Measurements from ENCODE around the gene FBXO47. TPM values are rescaled to one million over a fixed set of nuclear protein-coding genes. Genes with fewer than 3 reads are reported as not detected.
"Not testable (repeated sequence)": the region's sequence is repeated elsewhere in the genome, so short reads cannot be mapped to it uniquely, and the experiment has no call there.

The FBXO47 gene
- total RNA-seq, 1 experiment from 2014 or later: not detected

DNA sequence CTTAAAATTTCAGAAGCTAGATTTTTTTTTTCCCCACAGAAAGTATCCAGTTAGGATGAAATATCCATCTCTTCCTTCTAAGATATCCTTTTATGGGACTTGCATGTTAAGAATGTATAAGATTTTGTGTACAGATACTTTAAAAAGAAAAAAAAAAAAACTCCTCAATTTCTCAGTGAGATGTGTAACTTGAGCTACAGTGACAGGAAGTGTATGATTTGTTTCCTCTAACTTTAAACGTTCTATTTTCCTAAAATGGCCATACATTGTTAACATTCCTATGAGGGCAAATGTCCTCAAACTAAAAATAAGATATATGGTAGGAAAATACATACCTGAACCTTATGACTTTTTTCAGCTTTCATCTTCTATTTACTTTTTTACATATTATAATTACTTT lies 8.9 kb downstream of the FBXO47 start:
- Mint-ChIP-seq H3K36me3 (ENCODE audit: insufficient read depth, unreplicated experiment) (no peaks in the 10 kb centered on the region), H3K9me3 (ENCODE audit: low read depth, unreplicated experiment) (no peaks in the 10 kb centered on the region), H3K4me3 (ENCODE audit: low read depth, unreplicated experiment) (no peak overlapping the region), H3K27me3 (ENCODE audit: unreplicated experiment) (no peaks in the 10 kb centered on the region), H3K27ac (ENCODE audit: unreplicated experiment) (no peak overlapping the region), H3K4me1 (ENCODE audit: low read depth, unreplicated experiment) (no peaks in the 10 kb centered on the region)
- DNase-seq: no peak
- CTCF ChIA-PET: interaction anchor here (0.6 to 1.4 kb wide), 6 partner anchors 25 to 195 kb away, joined by 3 to 6 read pairs (median 4); partner anchors contain the start of gene RPL23
- no TSS peak for BruUV-seq (replicated peaks)
- intact Hi-C loops (cut with micrococcal nuclease; ENCODE audit: unreplicated experiment): no loop called here
- TF ChIP-seq, protein P1, sequence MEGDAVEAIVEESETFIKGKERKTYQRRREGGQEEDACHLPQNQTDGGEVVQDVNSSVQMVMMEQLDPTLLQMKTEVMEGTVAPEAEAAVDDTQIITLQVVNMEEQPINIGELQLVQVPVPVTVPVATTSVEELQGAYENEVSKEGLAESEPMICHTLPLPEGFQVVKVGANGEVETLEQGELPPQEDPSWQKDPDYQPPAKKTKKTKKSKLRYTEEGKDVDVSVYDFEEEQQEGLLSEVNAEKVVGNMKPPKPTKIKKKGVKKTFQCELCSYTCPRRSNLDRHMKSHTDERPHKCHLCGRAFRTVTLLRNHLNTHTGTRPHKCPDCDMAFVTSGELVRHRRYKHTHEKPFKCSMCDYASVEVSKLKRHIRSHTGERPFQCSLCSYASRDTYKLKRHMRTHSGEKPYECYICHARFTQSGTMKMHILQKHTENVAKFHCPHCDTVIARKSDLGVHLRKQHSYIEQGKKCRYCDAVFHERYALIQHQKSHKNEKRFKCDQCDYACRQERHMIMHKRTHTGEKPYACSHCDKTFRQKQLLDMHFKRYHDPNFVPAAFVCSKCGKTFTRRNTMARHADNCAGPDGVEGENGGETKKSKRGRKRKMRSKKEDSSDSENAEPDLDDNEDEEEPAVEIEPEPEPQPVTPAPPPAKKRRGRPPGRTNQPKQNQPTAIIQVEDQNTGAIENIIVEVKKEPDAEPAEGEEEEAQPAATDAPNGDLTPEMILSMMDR (IDR thresholded peaks at IDR 0.05; ENCODE audit: unreplicated experiment): no peak

DNA sequence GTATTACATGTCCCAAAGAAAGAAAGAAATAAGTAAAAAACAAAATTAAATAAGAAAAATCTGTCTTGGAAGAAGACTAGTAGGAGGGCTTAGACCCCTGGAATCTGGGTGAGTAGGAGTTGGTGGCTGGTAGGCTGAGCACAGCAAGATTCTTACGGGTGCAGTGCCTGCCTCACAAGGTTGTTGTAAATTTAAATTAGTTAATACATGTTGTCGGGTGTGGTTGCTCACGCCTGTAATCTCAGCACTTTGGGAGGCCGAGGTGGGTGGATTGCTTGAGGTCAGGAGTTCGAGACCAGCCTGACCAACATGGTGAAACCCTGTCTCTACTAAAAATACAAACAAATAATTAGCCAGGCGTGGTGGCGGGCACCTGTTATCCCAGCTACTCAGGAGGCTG lies 13.4 kb downstream of the FBXO47 start:
- H3K36me3 Mint-ChIP-seq (ENCODE audit: insufficient read depth, unreplicated experiment); intact Hi-C loops (cut with micrococcal nuclease; ENCODE audit: unreplicated experiment); CTCF ChIA-PET; H3K9me3 Mint-ChIP-seq (ENCODE audit: low read depth, unreplicated experiment); BruUV-seq (replicated peaks); H3K4me1 Mint-ChIP-seq (ENCODE audit: low read depth, unreplicated experiment); H3K27ac Mint-ChIP-seq (ENCODE audit: unreplicated experiment); H3K4me3 Mint-ChIP-seq (ENCODE audit: low read depth, unreplicated experiment); DNase-seq: not testable (repeated sequence)
- H3K27me3 Mint-ChIP-seq (ENCODE audit: unreplicated experiment): peaks cover 11% of the 10 kb centered on the region

DNA sequence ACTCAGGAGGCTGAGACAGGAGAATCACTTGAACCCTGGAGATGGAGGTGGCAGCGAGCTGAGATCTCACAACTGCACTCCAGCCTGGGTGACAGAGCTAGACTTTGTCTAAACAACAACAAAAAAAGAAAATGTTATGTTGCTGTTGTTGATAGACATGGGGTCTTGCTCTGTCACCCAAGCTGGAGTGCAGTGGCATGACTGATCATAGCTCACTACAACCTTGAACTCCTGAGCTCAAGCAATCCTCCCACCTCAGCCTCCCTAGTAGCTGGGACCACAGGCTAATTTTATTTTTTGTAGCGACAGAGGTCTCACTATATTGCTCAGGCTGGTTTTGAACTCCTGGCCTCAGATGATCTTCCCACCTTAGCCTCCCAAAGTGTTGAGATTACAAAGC lies 20.0 kb downstream of the FBXO47 start:
- intact Hi-C loops (cut with micrococcal nuclease; ENCODE audit: unreplicated experiment): no loop called here
- no TSS peak for BruUV-seq (replicated peaks)
- Mint-ChIP-seq H3K27me3 (ENCODE audit: unreplicated experiment) (peaks cover 11% of the 10 kb centered on the region), H3K36me3 (ENCODE audit: insufficient read depth, unreplicated experiment) (no peaks in the 10 kb centered on the region), H3K27ac (ENCODE audit: unreplicated experiment) (no peak overlapping the region), H3K4me3 (ENCODE audit: low read depth, unreplicated experiment) (no peak overlapping the region), H3K4me1 (ENCODE audit: low read depth, unreplicated experiment) (peaks cover 6% of the 10 kb centered on the region), H3K9me3 (ENCODE audit: low read depth, unreplicated experiment) (no peaks in the 10 kb centered on the region)
- DNase-seq: no peak
- TF ChIP-seq, protein P1 (IDR thresholded peaks at IDR 0.05; ENCODE audit: unreplicated experiment): no peak
- CTCF ChIA-PET: no interaction called here

- Mint-ChIP-seq H3K27me3 (ENCODE audit: unreplicated experiment) (no peaks in the 10 kb centered on the region), H3K36me3 (ENCODE audit: insufficient read depth, unreplicated experiment) (no peaks in the 10 kb centered on the region), H3K27ac (ENCODE audit: unreplicated experiment) (no peak overlapping the region), H3K9me3 (ENCODE audit: low read depth, unreplicated experiment) (no peaks in the 10 kb centered on the region), H3K4me1 (ENCODE audit: low read depth, unreplicated experiment) (peaks cover 6% of the 10 kb centered on the region), H3K4me3 (ENCODE audit: low read depth, unreplicated experiment) (no peak overlapping the region)
- intact Hi-C loops (cut with micrococcal nuclease; ENCODE audit: unreplicated experiment): no loop called here
- TF ChIP-seq, protein P1 (IDR thresholded peaks at IDR 0.05; ENCODE audit: unreplicated experiment): no peak
- CTCF ChIA-PET: interaction anchor here (0.5 to 0.8 kb wide), 4 partner anchors 43 to 437 kb away, joined by 3 to 4 read pairs (median 3); no protein-coding TSS in a partner anchor
- no peak for DNase-seq
- BruUV-seq (replicated peaks): no TSS peak
Observed at GRCh38 chr17:38943607-38944006, 23.6 kb downstream of the FBXO47 start.

- no peaks in the 10 kb centered on the region for H3K9me3 Mint-ChIP-seq (ENCODE audit: low read depth, unreplicated experiment)
- TF ChIP-seq, protein P1 (IDR thresholded peaks at IDR 0.05; ENCODE audit: unreplicated experiment): no peak
- H3K4me3 Mint-ChIP-seq (ENCODE audit: low read depth, unreplicated experiment): no peak overlapping the region
- H3K27me3 Mint-ChIP-seq (ENCODE audit: unreplicated experiment): no peaks in the 10 kb centered on the region
- CTCF ChIA-PET: no interaction called here
- no peak overlapping the region for H3K27ac Mint-ChIP-seq (ENCODE audit: unreplicated experiment)
- no TSS peak for BruUV-seq (replicated peaks)
- H3K36me3 Mint-ChIP-seq (ENCODE audit: insufficient read depth, unreplicated experiment): no peaks in the 10 kb centered on the region
- intact Hi-C loops (cut with micrococcal nuclease; ENCODE audit: unreplicated experiment): no loop called here
- DNase-seq: no peak
- peaks cover 6% of the 10 kb centered on the region for H3K4me1 Mint-ChIP-seq (ENCODE audit: low read depth, unreplicated experiment)
Observed at GRCh38 chr17:38942696-38943334, 24.4 kb downstream of the FBXO47 start.
